Hepatocyte (in vitro differentiated cells): Measurements from ENCODE around the gene MSMB.

Source experiments
- EZH2phosphoT487 ChIP-seq: fragments of 200-600 bp; sonication (generic); IDR thresholded peaks from one replicate; pipeline ENCODE4 v1.6.1; 2018; ENCODE audit warnings: antibody characterized with exemption, mild to moderate bottlenecking, low read depth, moderate library complexity; ENCODE audit not compliant: unreplicated experiment, severe bottlenecking
- TF ChIP-seq, protein P1 (sequence below): fragments of 200-600 bp; sonication (generic); IDR thresholded peaks from 2 replicates; pipeline ENCODE4 v1.5.1; 2016; ENCODE audit warnings: antibody characterized with exemption, mild to moderate bottlenecking; ENCODE audit not compliant: poor library complexity

DNA sequence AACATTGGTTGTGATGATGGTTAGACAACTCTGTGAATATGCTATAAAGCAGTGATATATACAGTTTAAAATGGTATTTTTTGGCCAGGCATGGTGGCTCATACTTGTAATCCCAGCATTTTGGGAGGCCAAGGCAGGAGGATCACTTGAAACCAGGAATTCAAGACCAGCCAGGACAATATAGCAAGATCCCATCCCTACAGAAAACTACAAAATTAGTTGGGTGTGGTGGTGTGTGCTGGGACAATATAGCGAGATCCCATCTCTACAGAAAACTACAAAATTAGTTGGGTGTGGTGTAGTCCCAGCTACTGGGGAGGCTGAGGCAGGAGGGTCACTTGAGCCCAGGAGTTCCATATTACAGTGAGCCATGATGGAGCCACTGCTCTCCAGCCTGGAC is 27.5 kb upstream of the MSMB start:
- TF ChIP-seq, protein P1, sequence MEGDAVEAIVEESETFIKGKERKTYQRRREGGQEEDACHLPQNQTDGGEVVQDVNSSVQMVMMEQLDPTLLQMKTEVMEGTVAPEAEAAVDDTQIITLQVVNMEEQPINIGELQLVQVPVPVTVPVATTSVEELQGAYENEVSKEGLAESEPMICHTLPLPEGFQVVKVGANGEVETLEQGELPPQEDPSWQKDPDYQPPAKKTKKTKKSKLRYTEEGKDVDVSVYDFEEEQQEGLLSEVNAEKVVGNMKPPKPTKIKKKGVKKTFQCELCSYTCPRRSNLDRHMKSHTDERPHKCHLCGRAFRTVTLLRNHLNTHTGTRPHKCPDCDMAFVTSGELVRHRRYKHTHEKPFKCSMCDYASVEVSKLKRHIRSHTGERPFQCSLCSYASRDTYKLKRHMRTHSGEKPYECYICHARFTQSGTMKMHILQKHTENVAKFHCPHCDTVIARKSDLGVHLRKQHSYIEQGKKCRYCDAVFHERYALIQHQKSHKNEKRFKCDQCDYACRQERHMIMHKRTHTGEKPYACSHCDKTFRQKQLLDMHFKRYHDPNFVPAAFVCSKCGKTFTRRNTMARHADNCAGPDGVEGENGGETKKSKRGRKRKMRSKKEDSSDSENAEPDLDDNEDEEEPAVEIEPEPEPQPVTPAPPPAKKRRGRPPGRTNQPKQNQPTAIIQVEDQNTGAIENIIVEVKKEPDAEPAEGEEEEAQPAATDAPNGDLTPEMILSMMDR, result no peak
- no peak for TF ChIP-seq EZH2phosphoT487
